Ectodermal cell (in vitro differentiated cells): ENCODE measurements around the gene PPP1R14B.

Experiments
- H3K27ac ChIP-seq: 2 replicates; pipeline ENCODE4 v1.7.0; 2013; ENCODE audit warnings: mild to moderate bottlenecking, low read depth, low read length; ENCODE audit not compliant: insufficient read depth, poor library complexity, severe bottlenecking
- H3K27me3 ChIP-seq: 2 replicates; pipeline ENCODE4 v1.7.0; 2013; ENCODE audit warnings: mild to moderate bottlenecking, low read length; ENCODE audit not compliant: insufficient read depth, control insufficient read depth, poor library complexity, severe bottlenecking
- H3K36me3 ChIP-seq: one replicate; pipeline ENCODE4 v1.7.0; 2013; ENCODE audit warnings: low read length; ENCODE audit not compliant: control insufficient read depth, insufficient read depth
- H3K4me1 ChIP-seq: one replicate; pipeline ENCODE4 v1.7.0; 2013; ENCODE audit warnings: low read length; ENCODE audit not compliant: control insufficient read depth, insufficient read depth
- H3K4me3 ChIP-seq: 2 replicates; pipeline ENCODE4 v1.7.0; 2013; ENCODE audit warnings: low read depth, low read length, control low read depth; ENCODE audit not compliant: insufficient read depth
- H3K9me3 ChIP-seq: 2 replicates; pipeline ENCODE4 v1.7.0; 2013; ENCODE audit warnings: mild to moderate bottlenecking, low read length, moderate library complexity; ENCODE audit not compliant: control insufficient read depth
- WGBS, 2 experiments: methylation state at CpG; one replicate each; pipeline ENCODE4 v1.1.7; 2013; ENCODE audit warnings: missing lambda C conversion rate in 2 of 2; 5-methylcytosine and 5-hydroxymethylcytosine counted together

Gene PPP1R14B

DNA sequence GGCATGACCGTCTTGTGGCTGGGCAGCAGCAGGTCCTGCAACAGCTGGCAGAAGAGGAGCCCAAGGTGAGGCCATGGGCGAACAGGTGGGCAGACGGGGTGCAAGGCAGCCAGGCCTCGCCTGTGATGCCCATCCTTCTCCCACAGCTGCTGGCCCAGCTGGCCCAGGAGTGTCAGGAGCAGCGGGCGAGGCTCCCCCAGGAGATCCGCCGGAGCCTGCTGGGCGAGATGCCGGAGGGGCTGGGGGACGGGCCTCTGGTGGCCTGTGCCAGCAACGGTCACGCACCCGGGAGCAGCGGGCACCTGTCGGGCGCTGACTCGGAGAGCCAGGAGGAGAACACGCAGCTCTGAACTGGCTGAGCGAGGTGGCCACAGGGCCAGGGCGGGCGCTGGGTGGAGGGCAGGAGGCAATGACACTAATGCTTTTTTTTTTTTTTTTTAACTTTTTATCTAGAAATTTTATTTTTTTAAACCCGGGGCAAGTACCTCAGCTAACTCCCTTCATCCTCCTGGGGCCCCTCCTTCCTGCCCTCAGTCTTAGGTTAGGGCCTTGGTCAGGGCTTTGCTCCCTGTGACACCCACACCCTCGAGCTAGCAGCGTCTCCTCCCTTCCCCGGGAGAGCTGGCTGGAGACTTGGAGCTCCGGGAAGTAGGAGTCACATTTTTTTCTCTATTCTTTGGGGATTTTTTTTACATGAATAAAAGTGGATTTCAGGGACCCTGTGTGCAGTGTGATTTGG, 20.6 kb upstream of the PPP1R14B start:
- no peak overlapping the region for H3K4me3 ChIP-seq
- no peak overlapping the region for H3K27ac ChIP-seq
- H3K36me3 ChIP-seq, result peaks cover 8% of the 10 kb centered on the region
- WGBS, 2 experiments, result 93% methylated on average over 27 of the region's 27 CpGs
- H3K9me3 ChIP-seq, result no peaks in the 10 kb centered on the region
- no peaks in the 10 kb centered on the region for H3K27me3 ChIP-seq
- H3K4me1 ChIP-seq, result peaks cover 14% of the 10 kb centered on the region

GRCh38 chr11:64266339-64266738, 19.6 kb upstream of the PPP1R14B start:
- H3K9me3 ChIP-seq, result no peaks in the 10 kb centered on the region
- no peak overlapping the region for H3K4me3 ChIP-seq
- 94% methylated on average over 15 of the region's 15 CpGs for WGBS, 2 experiments
- no peak overlapping the region for H3K27ac ChIP-seq
- no peaks in the 10 kb centered on the region for H3K27me3 ChIP-seq
- peaks cover 12% of the 10 kb centered on the region for H3K36me3 ChIP-seq
- peaks cover 14% of the 10 kb centered on the region for H3K4me1 ChIP-seq

DNA sequence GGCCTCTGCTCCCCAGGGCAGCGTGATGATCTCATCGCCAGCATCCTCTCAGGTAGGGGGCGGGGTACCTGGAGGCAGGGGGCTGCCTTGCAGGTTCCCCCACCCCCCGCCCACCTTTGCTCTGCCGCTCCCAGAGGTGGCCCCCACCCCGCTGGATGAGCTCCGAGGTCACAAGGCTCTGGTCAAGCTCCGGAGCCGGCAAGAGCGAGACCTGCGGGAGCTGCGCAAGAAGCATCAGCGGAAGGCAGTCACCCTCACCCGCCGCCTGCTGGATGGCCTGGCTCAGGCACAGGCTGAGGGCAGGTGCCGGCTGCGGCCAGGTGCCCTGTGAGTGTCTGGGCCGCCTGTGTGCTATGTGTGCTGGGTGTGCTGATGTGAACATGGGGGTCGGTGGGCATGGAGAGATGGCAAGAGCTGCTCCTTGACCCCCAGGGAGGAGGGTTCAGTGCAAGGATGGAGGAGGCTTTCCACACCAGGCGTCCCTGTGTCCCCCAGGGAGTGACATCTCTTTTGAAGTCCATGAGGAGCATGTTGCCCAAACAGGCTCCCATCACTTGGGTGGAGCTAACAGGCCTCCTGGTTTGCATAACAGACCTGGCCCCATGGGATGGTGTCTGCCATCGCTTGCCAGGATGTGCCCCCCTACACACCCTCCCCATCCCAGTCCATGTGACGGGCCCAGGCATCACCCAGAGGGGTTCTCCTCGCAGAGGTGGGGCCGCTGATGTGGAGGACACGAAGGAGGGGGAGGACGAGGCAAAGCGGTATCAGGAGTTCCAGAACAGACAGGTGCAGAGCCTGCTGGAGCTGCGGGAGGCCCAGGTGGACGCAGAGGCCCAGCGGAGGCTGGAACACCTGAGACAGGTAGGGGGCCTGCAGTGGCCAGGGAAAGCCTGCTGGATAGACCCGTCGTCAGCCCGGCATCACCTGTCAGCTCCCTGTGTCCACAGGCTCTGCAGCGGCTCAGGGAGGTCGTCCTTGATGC, 18.7 kb upstream of the PPP1R14B start:
- H3K9me3 ChIP-seq, result no peaks in the 10 kb centered on the region
- 93 to 94% methylated on average over 35 of the region's 35 CpGs for WGBS, 2 experiments
- H3K4me1 ChIP-seq, result peaks cover 14% of the 10 kb centered on the region
- H3K4me3 ChIP-seq, result no peak overlapping the region
- H3K27ac ChIP-seq, result no peak overlapping the region
- no peaks in the 10 kb centered on the region for H3K27me3 ChIP-seq
- peaks cover 12% of the 10 kb centered on the region for H3K36me3 ChIP-seq

DNA sequence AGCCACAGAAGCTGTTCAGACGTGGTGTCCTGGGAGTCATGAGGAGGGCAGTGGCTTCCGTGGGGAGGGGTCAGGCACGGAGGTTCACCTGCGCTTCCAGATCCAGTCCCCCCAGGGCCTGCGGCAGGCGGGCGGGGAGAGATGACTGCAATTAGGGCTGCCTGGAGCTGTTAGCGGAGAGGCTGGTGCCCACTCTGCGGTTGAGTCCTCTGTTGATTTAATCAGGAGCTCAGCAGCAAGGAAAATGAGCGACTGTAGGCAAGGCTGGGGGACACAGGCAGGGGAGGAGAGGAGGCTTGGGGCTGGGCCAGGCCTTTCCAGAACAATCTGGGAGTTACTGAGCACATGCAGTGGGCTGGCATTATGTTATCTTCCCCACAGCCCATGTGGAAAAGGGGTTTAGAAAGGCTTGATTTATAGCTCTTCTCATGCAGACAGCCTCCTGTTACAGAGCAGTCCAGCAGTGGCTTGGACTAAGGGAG, 17.7 kb upstream of the PPP1R14B start:
- 95 to 96% methylated on average over 10 of the region's 10 CpGs for WGBS, 2 experiments
- H3K27me3 ChIP-seq, result no peaks in the 10 kb centered on the region
- H3K4me1 ChIP-seq, result peaks cover 14% of the 10 kb centered on the region
- no peak overlapping the region for H3K4me3 ChIP-seq
- peaks cover 13% of the 10 kb centered on the region for H3K36me3 ChIP-seq
- H3K9me3 ChIP-seq, result no peaks in the 10 kb centered on the region
- H3K27ac ChIP-seq, result no peak overlapping the region

GRCh38 chr11:64263947-64264317, 17.2 kb upstream of the PPP1R14B start:
- 92 to 95% methylated on average over 8 of the region's 8 CpGs for WGBS, 2 experiments
- Histone ChIP-seq H3K36me3 (peaks cover 18% of the 10 kb centered on the region), H3K9me3 (no peaks in the 10 kb centered on the region), H3K27ac (peak overlapping the region; percentile 8), H3K4me3 (no peak overlapping the region), H3K27me3 (no peaks in the 10 kb centered on the region), H3K4me1 (peaks cover 14% of the 10 kb centered on the region)

GRCh38 chr11:64263021-64263946, 16.5 kb upstream of the PPP1R14B start:
- 79 to 80% methylated on average over 29 of the region's 29 CpGs for WGBS, 2 experiments
- no peak overlapping the region for H3K4me3 ChIP-seq
- peaks cover 10% of the 10 kb centered on the region for H3K4me1 ChIP-seq
- H3K9me3 ChIP-seq, result no peaks in the 10 kb centered on the region
- H3K36me3 ChIP-seq, result peaks cover 24% of the 10 kb centered on the region
- no peak overlapping the region for H3K27ac ChIP-seq
- no peaks in the 10 kb centered on the region for H3K27me3 ChIP-seq

DNA sequence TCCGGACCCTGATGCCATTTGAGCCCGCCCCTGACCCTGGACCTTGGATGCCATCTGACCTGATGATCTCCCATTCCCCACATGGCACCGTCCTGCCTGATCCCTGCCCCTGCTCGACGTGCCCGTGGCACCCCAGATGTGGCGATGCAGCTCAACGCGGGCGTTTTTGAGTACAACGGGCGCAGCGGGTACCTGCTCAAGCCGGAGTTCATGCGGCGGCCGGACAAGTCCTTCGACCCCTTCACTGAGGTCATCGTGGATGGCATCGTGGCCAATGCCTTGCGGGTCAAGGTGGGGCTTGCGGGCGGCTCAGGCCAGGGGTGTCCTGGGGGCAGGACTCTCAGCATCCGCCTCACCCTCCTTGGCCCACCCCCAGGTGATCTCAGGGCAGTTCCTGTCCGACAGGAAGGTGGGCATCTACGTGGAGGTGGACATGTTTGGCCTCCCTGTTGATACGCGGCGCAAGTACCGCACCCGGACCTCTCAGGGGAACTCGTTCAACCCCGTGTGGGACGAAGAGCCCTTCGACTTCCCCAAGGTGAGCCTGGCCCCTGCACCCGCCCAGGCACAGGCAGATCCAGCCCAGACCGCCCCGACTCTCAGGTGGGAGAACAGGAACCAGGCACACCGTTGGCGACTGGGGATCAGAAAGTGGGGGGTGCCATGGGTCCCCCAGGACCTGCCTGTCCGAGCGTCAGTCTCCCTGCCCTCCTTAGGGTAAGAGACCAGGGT, 15.7 kb upstream of the PPP1R14B start:
- peaks cover 10% of the 10 kb centered on the region for H3K4me1 ChIP-seq
- no peak overlapping the region for H3K4me3 ChIP-seq
- H3K27me3 ChIP-seq, result no peaks in the 10 kb centered on the region
- no peaks in the 10 kb centered on the region for H3K9me3 ChIP-seq
- WGBS, 2 experiments, result 96 to 97% methylated on average over 42 of the region's 42 CpGs
- H3K27ac ChIP-seq, result no peak overlapping the region
- H3K36me3 ChIP-seq, result peaks cover 25% of the 10 kb centered on the region

DNA sequence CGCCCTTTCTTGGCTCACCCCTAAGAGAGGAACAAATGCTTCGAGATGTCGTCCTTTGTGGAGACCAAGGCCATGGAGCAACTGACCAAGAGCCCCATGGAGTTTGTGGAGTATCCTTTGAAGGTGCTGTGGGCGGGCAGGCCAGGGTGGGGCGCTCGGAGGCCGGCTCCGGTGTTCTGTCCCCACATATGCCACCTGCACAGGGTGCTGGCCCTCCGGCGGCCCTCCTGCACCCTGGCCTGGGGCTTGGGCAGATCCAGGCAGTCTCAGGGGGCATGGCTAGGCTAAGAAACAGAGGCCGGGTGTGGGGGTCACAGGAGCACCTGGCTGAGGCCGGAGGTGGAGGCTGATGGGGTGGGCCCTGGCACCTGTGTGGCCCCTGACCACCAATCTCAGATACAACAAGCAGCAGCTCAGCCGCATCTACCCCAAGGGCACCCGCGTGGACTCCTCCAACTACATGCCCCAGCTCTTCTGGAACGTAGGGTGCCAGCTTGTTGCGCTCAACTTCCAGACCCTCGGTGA, 14.9 kb upstream of the PPP1R14B start:
- H3K36me3 ChIP-seq, result peaks cover 25% of the 10 kb centered on the region
- 96% methylated on average over 18 of the region's 18 CpGs for WGBS, 2 experiments

GRCh38 chr11:64260147-64260708, 13.5 kb upstream of the PPP1R14B start:
- Histone ChIP-seq H3K36me3 (peaks cover 22% of the 10 kb centered on the region), H3K4me3 (no peak overlapping the region), H3K4me1 (peaks cover 10% of the 10 kb centered on the region), H3K9me3 (no peaks in the 10 kb centered on the region), H3K27me3 (no peaks in the 10 kb centered on the region), H3K27ac (no peak overlapping the region)
- 94 to 95% methylated on average over 6 of the region's 6 CpGs for WGBS, 2 experiments

More for the DNA sequence above, 14.9 kb upstream of the PPP1R14B start:
- Histone ChIP-seq H3K27ac (no peak overlapping the region), H3K27me3 (no peaks in the 10 kb centered on the region), H3K4me1 (peaks cover 10% of the 10 kb centered on the region), H3K9me3 (no peaks in the 10 kb centered on the region), H3K4me3 (no peak overlapping the region)
